IMR-90 (cell line): ENCODE results near the gene CYTH2. TPM values are rescaled to one million over a fixed set of nuclear protein-coding genes. Genes with fewer than 3 reads are reported as not detected.

Source experiments
- ATAC-seq: fragments of 200-7000 bp; cut with Tn5 transposase; 2 replicates; pipeline ENCODE4 v1.9.1; 2020; ENCODE audit warnings: low read depth, mild to moderate bottlenecking, moderate library complexity
- BruUV-seq: library from RNA; stranded (reverse); fragments of 400-500 nt; replicated peaks from 2 replicates; lab custom pipeline; 2021; lab: Mats Ljungman, UMichigan
- CTCF ChIA-PET: fragments of 300-600 bp; formaldehyde crosslinking; extraction: SDS; loops from one replicate; lab custom pipeline; 2021; ENCODE audit warnings: antibody characterized with exemption; lab: Yijun Ruan, JAX
- POLR2A ChIA-PET: fragments of 300-600 bp; sonication (Branson Sonifier 250); formaldehyde crosslinking; loops from one replicate; lab custom pipeline; 2022; ENCODE audit warnings: antibody characterized with exemption; ENCODE audit not compliant: unreplicated experiment; lab: Charles Lee
- DNase-seq: peaks from one replicate; pipeline ENCODE4 v3.0.0; 2013
- H2AFZ ChIP-seq: replicated peaks from 2 replicates; pipeline ENCODE3; 2013; ENCODE audit warnings: low read length, mild to moderate bottlenecking; ENCODE audit not compliant: poor library complexity
- H2AK5ac ChIP-seq: 2 replicates; pipeline ENCODE4 v1.6.1; 2013; ENCODE audit warnings: low read depth, low read length, inconsistent platforms
- H2AK9ac ChIP-seq: replicated peaks from 2 replicates; pipeline ENCODE3; 2013; ENCODE audit warnings: mild to moderate bottlenecking, low read depth, low read length, moderate library complexity; ENCODE audit not compliant: poor library complexity
- H2BK120ac ChIP-seq: 2 replicates; pipeline ENCODE4 v1.6.1; 2013; ENCODE audit warnings: low read depth, low read length, inconsistent platforms
- H2BK15ac ChIP-seq: 3 replicates; pipeline ENCODE4 v1.6.1; 2013; ENCODE audit warnings: low read depth, low read length, inconsistent platforms
- H2BK20ac ChIP-seq: 2 replicates; pipeline ENCODE4 v1.6.1; 2013; ENCODE audit warnings: low read depth, mild to moderate bottlenecking, inconsistent platforms, low read length, moderate library complexity
- H2BK5ac ChIP-seq: 2 replicates; pipeline ENCODE4 v1.6.1; 2013; ENCODE audit warnings: mild to moderate bottlenecking, low read depth, low read length, inconsistent platforms; ENCODE audit not compliant: poor library complexity, severe bottlenecking
- H3K14ac ChIP-seq: replicated peaks from 2 replicates; pipeline ENCODE4 v1.6.1; 2013; ENCODE audit warnings: low read depth, low read length, inconsistent platforms
- H3K18ac ChIP-seq: 2 replicates; pipeline ENCODE4 v1.6.1; 2013; ENCODE audit warnings: low read depth, low read length, control low read depth
- H3K23ac ChIP-seq: 2 replicates; pipeline ENCODE4 v1.6.1; 2013; ENCODE audit warnings: low read depth, low read length, inconsistent platforms
- H3K27ac ChIP-seq: 2 replicates; pipeline ENCODE4 v1.5.1; 2013; ENCODE audit warnings: mild to moderate bottlenecking, control low read depth, low read length; ENCODE audit not compliant: insufficient read depth
- H3K27me3 ChIP-seq: 2 replicates; pipeline ENCODE4 v1.6.1; 2013; ENCODE audit warnings: low read length; ENCODE audit not compliant: control insufficient read depth, insufficient read depth
- H3K36me3 ChIP-seq: 2 replicates; pipeline ENCODE4 v1.6.1; 2013; ENCODE audit warnings: low read length, mixed read lengths; ENCODE audit not compliant: control insufficient read depth, insufficient read depth
- H3K4ac ChIP-seq: 2 replicates; pipeline ENCODE4 v1.6.1; 2013; ENCODE audit warnings: low read depth, low read length, inconsistent platforms
- H3K4me1 ChIP-seq: 2 replicates; pipeline ENCODE4 v1.6.1; 2013; ENCODE audit warnings: low read length, mixed read lengths; ENCODE audit not compliant: control insufficient read depth, insufficient read depth
- H3K4me2 ChIP-seq: 2 replicates; pipeline ENCODE4 v1.6.1; 2013; ENCODE audit warnings: low read depth, mild to moderate bottlenecking, control low read depth, low read length, moderate library complexity
- H3K4me3 ChIP-seq: 2 replicates; pipeline ENCODE4 v1.5.1; 2013; ENCODE audit warnings: low read depth, mild to moderate bottlenecking, control low read depth, low read length, moderate library complexity; ENCODE audit not compliant: insufficient read depth
- H3K56ac ChIP-seq: 2 replicates; pipeline ENCODE4 v1.6.1; 2013; ENCODE audit warnings: low read length, inconsistent platforms; ENCODE audit not compliant: insufficient read depth; ENCODE audit errors: extremely low read depth
- H3K79me1 ChIP-seq, 2 experiments: 2 replicates each; pipeline ENCODE4 v1.6.1; 2013; ENCODE audit warnings: low read length in 2 of 2, inconsistent platforms in 1 of 2, low read depth in 1 of 2
- H3K9ac ChIP-seq: 2 replicates; pipeline ENCODE4 v1.6.1; 2013; ENCODE audit warnings: low read depth, low read length, control low read depth
- H3K9me1 ChIP-seq: 2 replicates; pipeline ENCODE4 v1.6.1; 2013; ENCODE audit warnings: low read length, inconsistent platforms; ENCODE audit not compliant: insufficient read depth
- H3K9me3 ChIP-seq: 2 replicates; pipeline ENCODE4 v1.6.1; 2013; ENCODE audit warnings: low read length; ENCODE audit not compliant: control insufficient read depth, insufficient read depth
- H4K20me1 ChIP-seq: 2 replicates; pipeline ENCODE4 v1.6.1; 2013; ENCODE audit warnings: low read length, inconsistent platforms; ENCODE audit not compliant: insufficient read depth
- H4K5ac ChIP-seq: 2 replicates; pipeline ENCODE4 v1.6.1; 2013; ENCODE audit warnings: mild to moderate bottlenecking, low read depth, low read length, control low read depth
- H4K8ac ChIP-seq, 2 experiments: 2 replicates each; pipeline ENCODE4 v1.6.1; 2013; ENCODE audit warnings: low read depth in 2 of 2, low read length in 2 of 2, control low read depth in 1 of 2, inconsistent platforms in 1 of 2
- H4K91ac ChIP-seq: 2 replicates; pipeline ENCODE4 v1.6.1; 2013; ENCODE audit warnings: low read depth, low read length, inconsistent platforms; ENCODE audit not compliant: insufficient read depth
- BHLHE40 ChIP-seq: fragments of 150-350 bp; IDR thresholded peaks from 2 replicates; pipeline ENCODE4 v1.6.1; 2016; ENCODE audit warnings: mild to moderate bottlenecking, low read depth, low read length
- CEBPB ChIP-seq: IDR thresholded peaks from 2 replicates; pipeline ENCODE4 v1.6.1; 2012; ENCODE audit warnings: low read depth, low read length, improper control_type of control experiment
- MAFK ChIP-seq: IDR thresholded peaks from 2 replicates; pipeline ENCODE4 v1.6.1; 2012; ENCODE audit warnings: low read depth, low read length, improper control_type of control experiment
- MXI1 ChIP-seq: IDR thresholded peaks from 2 replicates; pipeline ENCODE4 v1.6.1; 2012; ENCODE audit warnings: low read depth, mild to moderate bottlenecking, low read length, moderate library complexity, borderline replicate concordance
- NFE2L2 ChIP-seq: fragments of 150-350 bp; IDR thresholded peaks from 2 replicates; pipeline ENCODE4 v1.6.1; 2016; ENCODE audit warnings: low read depth, mild to moderate bottlenecking, low read length
- RAD21 ChIP-seq: IDR thresholded peaks from 2 replicates; pipeline ENCODE4 v1.6.1; 2012; ENCODE audit warnings: low read length, improper control_type of control experiment
- SMC3 ChIP-seq: fragments of 150-350 bp; IDR thresholded peaks from 2 replicates; pipeline ENCODE4 v1.6.1; 2016; ENCODE audit warnings: low read depth, mild to moderate bottlenecking, antibody characterized with exemption, low read length, moderate library complexity
- WGBS, 2 experiments: methylation state at CpG; one replicate each; pipeline versions ENCODE4 v1.1.5 to v1.1.7; 2013; ENCODE audit warnings: missing lambda C conversion rate in 2 of 2; ENCODE audit not compliant: insufficient read length in 1 of 2; ENCODE audit errors: extremely low coverage in 2 of 2; 5-methylcytosine and 5-hydroxymethylcytosine counted together
- dilution Hi-C: fragments of 300-500 bp; cut with HindIII; formaldehyde crosslinking; loops from one replicate; pipeline ENCODE4 v1.14.3; 2018; ENCODE audit warnings: low sequenced_read_pairs; ENCODE audit not compliant: unreplicated experiment
- in situ Hi-C: fragments of 300-500 bp; cut with MboI; formaldehyde crosslinking; loops from 3 replicates; pipeline ENCODE4 v1.14.3; 2019; ENCODE audit warnings: low sequenced_read_pairs, inconsistent platforms, mixed read lengths
- intact Hi-C: fragments of 100-400 bp; cut with micrococcal nuclease; formaldehyde crosslinking; loops from 2 replicates; pipeline ENCODE4 v1.10.0; 2022
- polyA plus RNA-seq, 3 experiments: library from polyadenylated mRNA; depleted of rRNA; stranded (reverse); fragments of >200 nt; gene quantifications; 2 replicates each; pipeline ENCODE4 v1.2.3, GENCODE V29; 2012; ENCODE audit warnings: low replicate concordance in 1 of 3
- total RNA-seq: library from RNA; depleted of rRNA; stranded (reverse); fragments of >200 nt; gene quantifications from 2 replicates; pipeline ENCODE4 v1.2.3, GENCODE V29; 2012
- TF ChIP-seq, protein P1 (sequence below): fragments of 150-350 bp; IDR thresholded peaks from 2 replicates; pipeline ENCODE4 v1.6.1; 2017; ENCODE audit warnings: mild to moderate bottlenecking, antibody characterized with exemption, low read length, low read depth
- TF ChIP-seq, protein P2 (sequence below): fragments of 150-350 bp; IDR thresholded peaks from 2 replicates; pipeline ENCODE4 v1.6.1; 2016; ENCODE audit warnings: low read depth, mild to moderate bottlenecking, low read length, moderate library complexity, borderline replicate concordance

The CYTH2 gene
- total and polyA plus RNA-seq, 2 of the 4 experiments (the other 2 are of a cell fraction): 35.8 to 62.0 TPM

DNA sequence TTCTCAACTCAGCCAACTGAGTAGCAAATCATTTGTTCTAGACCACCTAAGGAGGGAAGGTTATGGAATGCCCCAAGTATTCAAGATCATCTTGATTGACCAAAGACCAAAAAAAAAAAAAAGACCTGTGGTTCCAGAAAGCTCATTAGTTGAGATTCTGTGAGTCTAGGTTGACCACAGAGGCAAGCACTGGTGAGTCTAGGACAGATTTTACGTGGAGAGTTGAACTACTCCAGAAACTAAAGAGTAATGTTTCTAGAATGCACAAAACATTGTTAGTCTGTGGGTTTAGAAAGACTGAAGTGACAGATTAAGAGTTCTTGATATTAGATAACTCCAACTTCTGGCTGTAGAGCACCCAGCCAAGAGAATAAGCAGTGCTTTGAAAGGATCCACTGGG, 4.0 kb upstream of the CYTH2 start:
- H4K5ac ChIP-seq: no peak overlapping the region
- no TSS peak for BruUV-seq
- H2AK9ac ChIP-seq: no peak overlapping the region
- no CpG with 5 or more reads among the region's 1 CpG for WGBS, 2 experiments
- ChIA-PET POLR2A (no interaction called here), CTCF (no interaction called here)
- H3K4ac ChIP-seq: no peak overlapping the region
- H2BK15ac ChIP-seq: no peak overlapping the region
- no peaks in the 10 kb centered on the region for H3K9me3 ChIP-seq
- TF ChIP-seq SMC3 (no peak), BHLHE40 (no peak), NFE2L2 (no peak), RAD21 (no peak), MAFK (no peak), CEBPB (no peak), MXI1 (no peak)
- TF ChIP-seq, protein P1, sequence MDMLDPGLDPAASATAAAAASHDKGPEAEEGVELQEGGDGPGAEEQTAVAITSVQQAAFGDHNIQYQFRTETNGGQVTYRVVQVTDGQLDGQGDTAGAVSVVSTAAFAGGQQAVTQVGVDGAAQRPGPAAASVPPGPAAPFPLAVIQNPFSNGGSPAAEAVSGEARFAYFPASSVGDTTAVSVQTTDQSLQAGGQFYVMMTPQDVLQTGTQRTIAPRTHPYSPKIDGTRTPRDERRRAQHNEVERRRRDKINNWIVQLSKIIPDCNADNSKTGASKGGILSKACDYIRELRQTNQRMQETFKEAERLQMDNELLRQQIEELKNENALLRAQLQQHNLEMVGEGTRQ: no peak
- TF ChIP-seq, protein P2, sequence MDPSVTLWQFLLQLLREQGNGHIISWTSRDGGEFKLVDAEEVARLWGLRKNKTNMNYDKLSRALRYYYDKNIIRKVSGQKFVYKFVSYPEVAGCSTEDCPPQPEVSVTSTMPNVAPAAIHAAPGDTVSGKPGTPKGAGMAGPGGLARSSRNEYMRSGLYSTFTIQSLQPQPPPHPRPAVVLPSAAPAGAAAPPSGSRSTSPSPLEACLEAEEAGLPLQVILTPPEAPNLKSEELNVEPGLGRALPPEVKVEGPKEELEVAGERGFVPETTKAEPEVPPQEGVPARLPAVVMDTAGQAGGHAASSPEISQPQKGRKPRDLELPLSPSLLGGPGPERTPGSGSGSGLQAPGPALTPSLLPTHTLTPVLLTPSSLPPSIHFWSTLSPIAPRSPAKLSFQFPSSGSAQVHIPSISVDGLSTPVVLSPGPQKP: no peak
- no peak overlapping the region for H2BK20ac ChIP-seq
- H3K27me3 ChIP-seq: no peaks in the 10 kb centered on the region
- no peak overlapping the region for H3K56ac ChIP-seq
- peaks cover 6% of the 10 kb centered on the region; the same call in 1 of the 2 replicates for H3K36me3 ChIP-seq
- H3K4me2 ChIP-seq: no peak overlapping the region
- no peak overlapping the region for H2BK120ac ChIP-seq
- H3K4me1 ChIP-seq: no peaks in the 10 kb centered on the region; the same call in 1 of the 2 replicates
- H3K9me1 ChIP-seq: peaks cover 7% of the 10 kb centered on the region; the same call in 1 of the 2 replicates
- H4K91ac ChIP-seq: no peak overlapping the region
- H2BK5ac ChIP-seq: no peak overlapping the region
- no peak overlapping the region for H3K18ac ChIP-seq
- DNase-seq (no peak), ATAC-seq (no peak)
- H4K8ac ChIP-seq: no peak overlapping the region
- no peak overlapping the region for H3K14ac ChIP-seq
- no peak overlapping the region for H2AFZ ChIP-seq
- H3K79me1 ChIP-seq: peaks cover 5% of the 10 kb centered on the region in 2 experiments; a peak in 3 of 4 replicates
- H3K27ac ChIP-seq: no peak overlapping the region
- H3K23ac ChIP-seq: no peak overlapping the region
- intact Hi-C loops (no loop called here), dilution Hi-C loops (no loop called here), in situ Hi-C loops (no loop called here)
- H4K20me1 ChIP-seq: peaks cover 6% of the 10 kb centered on the region
- H3K4me3 ChIP-seq: no peak overlapping the region
- H3K9ac ChIP-seq: no peak overlapping the region
- H2AK5ac ChIP-seq: no peak overlapping the region
